Fibroblast of the aortic adventitia (primary cell): ENCODE data around the gene DGKK. TPM values are rescaled to one million over a fixed set of nuclear protein-coding genes. Genes with fewer than 3 reads are reported as not detected.

ENCODE experiments used
- DNase-seq: peaks from one replicate; pipeline ENCODE4 v3.0.0-alpha.2; 2010; ENCODE audit warnings: low read depth
- H3K4me3 ChIP-seq: 2 replicates; pipeline ENCODE4 v1.5.1; 2011; ENCODE audit warnings: low read depth, mild to moderate bottlenecking, control low read depth, low read length, moderate library complexity
- total RNA-seq: library from RNA; depleted of rRNA; stranded (reverse); fragments of >200 nt; gene quantifications from 2 replicates; pipeline ENCODE4 v1.2.3, GENCODE V29; 2012; ENCODE audit warnings: low replicate concordance
- TF ChIP-seq, protein P1 (sequence below): IDR thresholded peaks from 2 replicates; pipeline ENCODE4 v1.5.1; 2011; ENCODE audit warnings: mild to moderate bottlenecking, low read length, control low read depth, inconsistent platforms; ENCODE audit not compliant: insufficient read depth

DGKK gene
- total RNA-seq, 1 donor, result not detected

DNA sequence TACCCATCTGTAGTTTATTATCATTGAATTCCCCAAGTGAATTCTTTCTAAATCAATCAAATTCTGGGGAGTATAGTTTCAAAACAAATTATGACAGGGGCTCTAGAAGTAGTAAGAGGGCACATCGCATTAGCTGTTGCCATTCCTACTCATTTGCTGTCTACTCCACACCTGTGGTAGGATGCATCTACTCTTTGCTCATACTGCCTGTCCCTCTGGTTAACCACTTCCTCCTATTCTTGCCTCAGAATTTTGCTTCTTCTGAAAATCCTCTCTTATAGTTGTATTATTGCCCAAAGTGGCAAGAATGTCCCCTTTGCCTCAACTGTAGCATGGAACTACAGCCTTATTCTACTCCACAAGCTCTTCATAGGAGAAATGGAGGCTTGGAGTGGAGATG, 12.7 kb upstream of the DGKK start:
- H3K4me3 ChIP-seq, result no peak overlapping the region
- TF ChIP-seq, protein P1, sequence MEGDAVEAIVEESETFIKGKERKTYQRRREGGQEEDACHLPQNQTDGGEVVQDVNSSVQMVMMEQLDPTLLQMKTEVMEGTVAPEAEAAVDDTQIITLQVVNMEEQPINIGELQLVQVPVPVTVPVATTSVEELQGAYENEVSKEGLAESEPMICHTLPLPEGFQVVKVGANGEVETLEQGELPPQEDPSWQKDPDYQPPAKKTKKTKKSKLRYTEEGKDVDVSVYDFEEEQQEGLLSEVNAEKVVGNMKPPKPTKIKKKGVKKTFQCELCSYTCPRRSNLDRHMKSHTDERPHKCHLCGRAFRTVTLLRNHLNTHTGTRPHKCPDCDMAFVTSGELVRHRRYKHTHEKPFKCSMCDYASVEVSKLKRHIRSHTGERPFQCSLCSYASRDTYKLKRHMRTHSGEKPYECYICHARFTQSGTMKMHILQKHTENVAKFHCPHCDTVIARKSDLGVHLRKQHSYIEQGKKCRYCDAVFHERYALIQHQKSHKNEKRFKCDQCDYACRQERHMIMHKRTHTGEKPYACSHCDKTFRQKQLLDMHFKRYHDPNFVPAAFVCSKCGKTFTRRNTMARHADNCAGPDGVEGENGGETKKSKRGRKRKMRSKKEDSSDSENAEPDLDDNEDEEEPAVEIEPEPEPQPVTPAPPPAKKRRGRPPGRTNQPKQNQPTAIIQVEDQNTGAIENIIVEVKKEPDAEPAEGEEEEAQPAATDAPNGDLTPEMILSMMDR, result no peak
- DNase-seq, result no peak

DNA sequence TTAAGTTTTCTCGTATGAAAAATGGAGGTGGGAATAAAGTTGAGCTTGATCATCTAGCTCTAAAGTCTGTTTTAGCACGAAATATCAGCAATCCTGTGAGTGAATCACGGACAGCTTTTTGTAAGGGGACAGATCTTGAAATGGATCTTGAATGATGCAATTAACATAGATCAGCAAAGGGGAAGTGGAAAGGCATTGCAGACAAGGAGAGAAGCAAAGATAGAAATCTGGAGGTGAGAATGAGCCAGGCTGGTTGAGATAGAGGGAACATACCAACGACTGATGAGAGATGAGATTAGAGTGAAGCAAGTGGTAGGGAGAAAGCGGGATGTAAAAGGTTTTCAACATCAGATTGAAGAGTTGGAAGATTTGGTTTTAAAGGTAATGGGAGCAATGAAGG, 4.6 kb upstream of the DGKK start:
- DNase-seq, result no peak
- TF ChIP-seq, protein P1, result no peak
- H3K4me3 ChIP-seq, result no peak overlapping the region

DNA sequence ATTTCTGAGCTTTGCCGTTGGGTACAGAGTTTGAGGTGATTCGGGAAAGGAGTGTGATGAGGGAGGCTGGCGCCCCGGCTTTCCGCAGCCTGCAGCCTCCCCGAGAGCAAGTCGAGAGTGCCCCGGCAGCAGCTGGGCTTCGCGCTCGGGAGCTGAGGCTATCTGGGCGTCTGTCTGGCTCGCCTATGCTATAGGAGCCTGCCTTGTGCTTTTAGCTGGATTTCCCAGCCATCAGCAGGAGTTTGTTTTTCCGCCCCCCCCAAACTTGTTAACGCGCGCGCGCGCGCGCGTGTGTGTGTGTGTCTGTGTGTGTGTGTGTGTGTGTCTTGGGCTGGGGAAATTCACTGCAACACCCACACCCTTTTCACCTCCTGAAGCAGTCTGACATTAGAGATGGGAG, 765 bp upstream of the DGKK start:
- TF ChIP-seq, protein P1, result no peak
- no peak for DNase-seq

DNA sequence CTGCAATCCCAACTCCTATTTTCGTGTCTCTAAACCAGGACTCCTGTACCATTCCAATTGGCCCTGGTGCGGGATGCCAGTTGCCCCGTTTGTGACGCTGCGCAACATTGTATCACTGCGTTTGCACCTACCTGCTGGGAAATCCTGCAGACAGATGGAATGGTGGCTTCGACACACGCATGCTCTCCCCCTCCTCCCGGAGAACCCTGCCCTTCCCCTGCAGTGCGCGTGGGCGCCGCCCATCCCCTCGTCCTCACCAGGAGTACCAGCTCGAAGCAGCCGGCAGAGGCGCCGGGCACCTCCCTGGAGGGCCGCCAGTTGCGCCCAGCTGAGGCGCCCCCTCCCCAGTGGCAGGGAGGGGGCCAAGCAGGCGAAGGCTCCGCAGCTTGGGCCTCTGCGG, 1.4 kb downstream of the DGKK start:
- TF ChIP-seq, protein P1, result no peak
- no peak for DNase-seq
- H3K4me3 ChIP-seq, result no peak overlapping the region

More for the DNA sequence above, 765 bp upstream of the DGKK start:
- H3K4me3 ChIP-seq, result no peak overlapping the region

DNA sequence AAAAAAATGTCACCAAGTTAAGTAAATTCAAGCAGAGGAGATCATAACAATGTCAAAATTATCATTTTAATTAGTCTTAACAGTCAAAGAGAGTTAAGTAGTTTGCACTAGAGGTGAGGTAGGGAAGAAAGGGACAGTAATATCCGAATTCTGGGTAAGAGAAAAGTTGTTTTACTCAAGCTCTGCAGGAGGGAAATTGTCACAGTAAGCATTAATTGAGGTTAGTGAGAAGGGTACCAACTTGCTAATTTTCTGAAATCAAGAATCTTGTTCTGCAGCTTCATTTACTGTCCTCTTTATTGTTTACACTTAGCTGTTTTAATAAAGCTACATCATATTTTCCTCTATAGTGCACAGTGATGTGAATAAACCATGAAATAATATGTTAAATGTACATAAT, 11.0 kb downstream of the DGKK start:
- no peak for DNase-seq
- TF ChIP-seq, protein P1, result no peak
- H3K4me3 ChIP-seq, result no peak overlapping the region

DNA sequence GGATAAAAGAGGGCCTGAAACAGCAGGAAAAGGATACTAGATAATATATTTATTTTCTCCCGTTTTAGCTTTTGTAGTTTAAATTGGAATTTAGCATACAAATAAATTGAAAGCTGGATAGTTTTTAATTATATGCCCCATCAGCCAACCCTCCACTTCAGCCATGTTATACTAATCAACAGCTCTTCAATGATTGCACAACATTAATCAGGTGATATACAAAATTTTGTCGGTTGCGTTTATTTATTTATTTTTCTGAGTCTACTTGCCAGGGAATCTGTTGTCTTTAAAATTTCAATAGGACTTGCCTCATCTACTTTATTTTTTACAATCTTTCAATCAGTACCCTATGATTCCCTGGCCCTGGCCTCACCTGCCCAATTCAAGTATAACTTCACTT, 12.1 kb downstream of the DGKK start:
- H3K4me3 ChIP-seq, result no peak overlapping the region
- DNase-seq, result no peak
- TF ChIP-seq, protein P1, result no peak

DNA sequence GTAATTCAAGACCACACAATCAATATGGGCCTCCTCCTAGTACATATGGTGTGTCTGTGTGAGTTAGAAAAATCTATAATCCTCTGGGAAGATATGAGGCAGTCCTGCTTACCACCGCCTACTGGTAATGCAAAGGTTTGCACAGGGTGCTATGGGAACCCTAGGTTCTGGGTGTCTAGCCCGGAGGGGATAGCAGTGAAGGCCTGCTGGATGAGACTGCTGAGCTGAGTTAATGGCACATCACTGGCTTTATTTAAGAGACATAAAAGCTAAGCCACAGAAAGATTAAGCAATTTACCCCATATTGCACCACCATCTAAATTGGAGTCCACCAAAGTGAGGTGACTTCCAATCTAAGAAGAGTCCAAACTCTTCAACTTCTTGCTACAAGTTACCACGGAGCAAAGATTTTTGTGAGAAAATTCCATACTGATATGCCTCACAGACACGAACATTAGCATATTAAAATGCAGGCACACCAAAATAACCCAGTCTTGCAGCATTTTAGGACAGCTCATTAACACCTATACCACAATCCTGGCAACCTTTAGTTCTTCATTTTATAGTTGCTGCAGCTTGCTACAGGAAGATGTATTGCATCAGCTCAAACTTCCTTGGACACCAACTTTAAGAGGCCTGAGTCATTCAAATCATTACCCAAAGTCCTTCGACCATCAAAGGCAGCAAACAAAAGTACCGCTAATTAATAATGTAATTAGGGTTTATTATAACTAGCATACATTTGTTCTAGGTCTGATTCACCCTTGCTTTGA, 13.7 kb downstream of the DGKK start:
- no peak overlapping the region for H3K4me3 ChIP-seq
- TF ChIP-seq, protein P1, result no peak
- no peak for DNase-seq
